Measurements from ENCODE around the gene ANKLE2.
"Not testable (repeated sequence)": the region's sequence is repeated elsewhere in the genome, so short reads cannot be mapped to it uniquely, and the experiment has no call there.

ANKLE2 gene

DNA sequence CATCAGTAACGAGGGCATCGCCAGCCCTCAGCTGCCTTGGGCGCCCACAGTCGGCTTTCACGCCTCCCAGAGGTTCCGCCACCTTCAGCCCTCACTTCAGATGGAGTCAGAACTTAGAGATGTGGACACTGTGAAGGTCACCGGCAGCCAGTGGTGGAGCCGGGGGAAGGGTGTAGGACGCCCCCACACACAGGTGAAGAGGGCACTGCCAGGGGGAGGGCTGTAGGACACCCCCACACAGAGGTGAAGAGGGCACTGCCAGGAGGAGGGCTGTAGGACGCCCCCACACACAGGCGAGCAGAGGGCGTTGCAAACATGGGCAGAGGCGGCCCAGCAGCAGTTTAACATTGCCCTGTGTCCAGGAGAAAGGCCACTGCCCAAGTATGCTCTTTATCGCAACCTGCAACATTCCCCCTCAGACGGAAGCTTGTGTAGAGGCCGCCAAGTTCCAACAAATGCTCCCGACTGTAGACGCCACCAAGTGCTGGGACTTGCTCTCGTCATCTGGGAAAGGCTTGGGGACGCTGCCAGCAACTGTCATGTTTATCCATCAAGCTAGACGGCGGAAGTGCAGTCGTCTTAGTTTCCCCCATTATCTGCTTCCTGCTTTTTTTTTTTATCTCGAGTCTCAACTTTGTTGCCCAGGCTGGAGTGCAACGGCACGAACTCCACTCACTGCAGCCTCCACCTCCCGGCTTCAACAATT lies 4.9 kb upstream of the ANKLE2 start:
- no peaks in the 10 kb centered on the region for H3K9me3 Mint-ChIP-seq
- no peak overlapping the region for H3K27ac Mint-ChIP-seq
- peaks cover 41% of the 10 kb centered on the region for H3K4me1 Mint-ChIP-seq
- no peak overlapping the region for H3K4me3 Mint-ChIP-seq
- H3K27me3 Mint-ChIP-seq, result no peaks in the 10 kb centered on the region
- no peaks in the 10 kb centered on the region for H3K36me3 Mint-ChIP-seq

DNA sequence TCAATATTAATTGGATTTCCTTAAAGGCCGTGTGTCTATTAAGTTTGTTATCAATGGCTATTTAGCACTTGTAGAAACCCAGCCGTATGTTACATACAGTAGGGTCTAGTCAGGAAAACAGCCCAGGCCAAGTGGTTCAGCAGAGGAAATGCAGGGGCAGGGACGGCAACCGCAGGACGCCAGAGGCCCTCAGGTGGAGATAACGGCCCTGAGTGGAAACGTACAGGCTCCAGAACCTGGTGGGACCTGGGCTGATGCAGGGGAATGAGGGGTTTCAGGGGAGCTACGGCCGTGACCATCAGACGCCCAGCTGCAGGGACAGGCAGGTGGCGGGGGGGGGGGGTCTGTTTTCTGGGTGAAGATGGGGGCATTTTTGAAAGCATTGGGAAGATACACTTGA lies 3.7 kb upstream of the ANKLE2 start:
- H3K9me3 Mint-ChIP-seq, result no peaks in the 10 kb centered on the region
- H3K27ac Mint-ChIP-seq, result no peak overlapping the region
- H3K27me3 Mint-ChIP-seq, result no peaks in the 10 kb centered on the region
- H3K36me3 Mint-ChIP-seq, result peaks cover 4% of the 10 kb centered on the region
- no peak overlapping the region for H3K4me3 Mint-ChIP-seq
- H3K4me1 Mint-ChIP-seq, result peaks cover 42% of the 10 kb centered on the region

DNA sequence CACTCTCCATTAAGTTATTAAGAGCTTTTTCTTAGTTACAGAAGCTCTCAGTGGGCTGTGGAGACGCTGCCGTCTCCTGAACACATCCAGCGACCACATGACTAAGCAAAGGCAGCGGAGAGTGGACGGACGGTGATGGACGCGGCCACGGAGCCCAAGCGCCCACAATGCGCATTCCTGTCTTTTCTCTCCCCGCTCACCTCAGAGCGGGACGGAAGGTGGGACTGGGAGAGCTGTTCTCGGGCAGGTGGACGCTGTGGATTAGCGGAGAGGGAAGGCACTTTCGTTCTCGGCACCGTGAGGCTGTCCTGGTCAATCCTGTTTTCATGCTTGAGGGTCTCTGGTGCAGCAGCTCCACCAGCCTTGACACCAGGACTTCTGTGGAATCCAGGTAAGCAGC lies 2.6 kb upstream of the ANKLE2 start:
- Mint-ChIP-seq H3K4me3 (no peak overlapping the region), H3K9me3 (no peaks in the 10 kb centered on the region), H3K27ac (no peak overlapping the region), H3K27me3 (no peaks in the 10 kb centered on the region), H3K4me1 (peaks cover 38% of the 10 kb centered on the region), H3K36me3 (peaks cover 8% of the 10 kb centered on the region)

DNA sequence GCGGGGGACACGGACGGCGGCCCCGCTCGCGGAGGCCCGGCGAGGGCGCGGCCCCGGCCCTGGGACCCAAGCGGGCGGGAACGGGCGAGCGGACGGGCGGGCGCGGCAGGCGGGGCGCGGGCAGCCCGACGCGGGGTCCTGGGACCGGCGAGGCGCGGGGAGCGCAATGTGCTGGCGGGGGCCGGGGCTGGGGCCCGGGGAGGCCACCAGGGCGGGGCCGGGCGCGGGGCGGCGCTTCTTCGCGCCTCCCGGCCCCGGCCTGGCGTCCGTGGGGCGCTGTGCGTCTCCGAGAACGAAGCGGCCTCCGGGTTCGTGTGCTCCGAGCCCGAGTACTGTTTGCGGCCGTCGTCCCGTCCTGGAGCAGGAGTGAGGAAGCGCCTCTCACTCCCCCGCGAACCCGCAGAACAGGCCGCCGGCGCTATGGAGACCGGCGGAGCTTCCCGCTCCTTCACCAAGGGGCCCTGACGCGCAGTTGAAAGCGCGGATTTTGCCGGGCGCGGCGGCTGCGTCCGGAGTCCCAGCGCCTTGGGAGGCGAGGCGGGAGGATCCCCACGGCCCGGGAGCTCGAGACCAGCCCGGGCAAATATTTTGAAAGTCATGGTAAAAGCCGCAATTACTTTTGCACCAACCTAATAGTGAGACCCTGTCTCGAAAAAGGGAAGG lies 420 bp upstream of the ANKLE2 start:
- Mint-ChIP-seq H3K27ac (peak overlapping the region; percentile 72), H3K4me3 (peak overlapping the region; percentile 78), H3K27me3 (no peaks in the 10 kb centered on the region), H3K4me1 (peaks cover 24% of the 10 kb centered on the region), H3K36me3 (peaks cover 9% of the 10 kb centered on the region), H3K9me3 (no peaks in the 10 kb centered on the region)

- Mint-ChIP-seq H3K9me3 (no peaks in the 10 kb centered on the region), H3K36me3 (peaks cover 12% of the 10 kb centered on the region), H3K4me1 (peaks cover 26% of the 10 kb centered on the region), H3K4me3 (peak overlapping the region; percentile 98), H3K27ac (no peak overlapping the region), H3K27me3 (no peaks in the 10 kb centered on the region)
These were observed 2.3 kb downstream of the ANKLE2 start for GRCh38 chr12:132759359-132759758.

GRCh38 chr12:132758825-132759224 lies 2.8 kb downstream of the ANKLE2 start:
- H3K27me3 Mint-ChIP-seq, H3K27ac Mint-ChIP-seq, H3K9me3 Mint-ChIP-seq, H3K4me3 Mint-ChIP-seq: not testable (repeated sequence)
- H3K4me1 Mint-ChIP-seq, result peaks cover 26% of the 10 kb centered on the region
- H3K36me3 Mint-ChIP-seq, result peaks cover 15% of the 10 kb centered on the region

DNA sequence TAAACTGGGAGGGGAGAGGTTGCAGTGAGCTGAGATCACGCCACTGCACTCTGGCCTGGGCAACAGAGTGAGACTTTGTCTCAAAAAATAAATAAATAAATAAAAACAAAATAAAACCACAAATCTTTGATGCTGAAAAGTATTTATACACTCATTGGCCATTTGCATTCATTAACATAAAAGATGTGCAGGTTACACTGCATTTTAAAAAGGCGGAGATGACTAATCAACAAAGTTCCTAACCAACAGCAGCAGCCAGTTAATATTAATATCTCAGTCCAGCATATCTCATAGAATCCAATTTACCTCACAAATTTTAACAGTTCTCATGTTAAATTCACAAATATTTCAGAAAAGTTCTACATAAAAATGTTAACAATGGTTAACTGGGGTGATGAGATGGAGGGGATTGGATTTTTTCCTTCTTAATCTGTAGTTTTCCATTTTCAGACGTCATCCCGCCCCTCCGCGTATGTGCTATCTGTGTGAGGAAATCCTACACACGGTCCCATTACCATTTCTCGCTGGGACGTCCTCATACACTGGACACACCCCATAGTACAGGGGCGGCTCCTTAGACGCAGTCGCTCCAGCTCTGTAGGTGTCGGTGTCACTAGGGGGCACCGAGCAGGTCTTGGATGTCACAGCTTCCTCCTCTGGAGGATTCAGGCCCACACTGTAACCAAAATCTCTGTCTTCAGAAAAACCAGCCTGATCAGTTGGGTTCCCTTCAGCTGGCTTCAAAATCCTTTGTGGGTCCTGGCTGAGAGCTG lies 7.3 kb downstream of the ANKLE2 start:
- no peaks in the 10 kb centered on the region for H3K9me3 Mint-ChIP-seq
- H3K27me3 Mint-ChIP-seq, result no peaks in the 10 kb centered on the region
- no peak overlapping the region for H3K4me3 Mint-ChIP-seq
- peaks cover 4% of the 10 kb centered on the region for H3K4me1 Mint-ChIP-seq
- H3K27ac Mint-ChIP-seq, result no peak overlapping the region
- H3K36me3 Mint-ChIP-seq, result peaks cover 7% of the 10 kb centered on the region

- H3K36me3 Mint-ChIP-seq, H3K9me3 Mint-ChIP-seq, H3K27me3 Mint-ChIP-seq, H3K4me3 Mint-ChIP-seq, H3K4me1 Mint-ChIP-seq, H3K27ac Mint-ChIP-seq: not testable (repeated sequence)
These were observed 8.0 kb downstream of the ANKLE2 start for GRCh38 chr12:132753670-132754069.

GRCh38 chr12:132748319-132748718 lies 13.3 kb downstream of the ANKLE2 start:
- Mint-ChIP-seq H3K4me1 (peaks cover 6% of the 10 kb centered on the region), H3K9me3 (no peaks in the 10 kb centered on the region), H3K27ac (no peak overlapping the region), H3K27me3 (no peaks in the 10 kb centered on the region), H3K4me3 (no peak overlapping the region), H3K36me3 (peaks cover 12% of the 10 kb centered on the region)

DNA sequence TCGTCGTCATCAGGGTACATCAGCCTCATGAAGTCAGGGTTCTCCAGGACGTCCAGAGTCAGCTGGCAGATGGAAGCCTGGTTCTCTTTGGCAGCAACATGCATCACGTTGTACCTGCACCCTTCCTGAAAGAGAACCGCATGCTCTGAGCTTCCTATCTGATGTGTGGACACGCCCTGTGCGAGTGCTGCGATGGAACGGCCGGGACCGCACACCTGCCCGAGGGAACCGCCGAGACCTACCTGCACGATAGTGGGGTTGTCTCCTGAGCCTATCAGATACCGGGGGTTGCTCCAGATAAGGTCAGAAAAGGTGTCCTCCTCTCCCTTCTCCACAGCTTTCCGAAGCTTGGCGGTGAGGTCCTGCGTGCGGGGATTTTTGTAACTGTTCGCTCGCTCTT lies 13.7 kb downstream of the ANKLE2 start:
- Mint-ChIP-seq H3K9me3 (no peaks in the 10 kb centered on the region), H3K4me1 (peaks cover 9% of the 10 kb centered on the region), H3K36me3 (peaks cover 14% of the 10 kb centered on the region), H3K27ac (no peak overlapping the region), H3K4me3 (no peak overlapping the region), H3K27me3 (no peaks in the 10 kb centered on the region)

GRCh38 chr12:132747395-132747794 lies 14.2 kb downstream of the ANKLE2 start:
- H3K27me3 Mint-ChIP-seq, result no peaks in the 10 kb centered on the region
- H3K4me3 Mint-ChIP-seq, result no peak overlapping the region
- peaks cover 19% of the 10 kb centered on the region for H3K36me3 Mint-ChIP-seq
- peaks cover 14% of the 10 kb centered on the region for H3K4me1 Mint-ChIP-seq
- H3K27ac Mint-ChIP-seq, result no peak overlapping the region
- no peaks in the 10 kb centered on the region for H3K9me3 Mint-ChIP-seq

GRCh38 chr12:132746613-132747012 lies 15.0 kb downstream of the ANKLE2 start:
- Mint-ChIP-seq H3K27ac (no peak overlapping the region), H3K4me1 (peaks cover 20% of the 10 kb centered on the region), H3K27me3 (no peaks in the 10 kb centered on the region), H3K36me3 (peaks cover 19% of the 10 kb centered on the region), H3K9me3 (no peaks in the 10 kb centered on the region), H3K4me3 (no peak overlapping the region)

GRCh38 chr12:132743831-132744230 lies 17.8 kb downstream of the ANKLE2 start:
- peaks cover 20% of the 10 kb centered on the region for H3K4me1 Mint-ChIP-seq
- peaks cover 22% of the 10 kb centered on the region for H3K36me3 Mint-ChIP-seq
- no peak overlapping the region for H3K27ac Mint-ChIP-seq
- no peaks in the 10 kb centered on the region for H3K9me3 Mint-ChIP-seq
- H3K27me3 Mint-ChIP-seq, result no peaks in the 10 kb centered on the region
- H3K4me3 Mint-ChIP-seq, result no peak overlapping the region

DNA sequence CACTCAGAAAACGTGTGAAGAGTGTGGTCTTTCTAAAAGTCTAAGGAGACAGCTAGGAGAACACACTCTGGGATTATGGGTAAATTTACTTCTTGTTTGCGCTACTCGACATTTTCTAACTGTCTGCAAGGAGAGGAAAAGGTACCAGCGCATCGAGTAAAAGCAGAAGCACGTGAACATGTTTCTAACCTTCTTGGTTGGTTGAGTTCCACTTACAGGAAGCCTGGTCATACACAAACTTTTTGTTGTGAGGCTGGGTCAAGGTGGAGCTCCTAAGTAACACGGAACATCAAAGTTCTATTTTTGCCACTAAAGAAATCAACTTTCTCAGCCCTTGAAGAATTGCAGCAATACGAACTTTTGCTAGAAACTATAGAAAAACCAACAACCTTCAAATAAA lies 20.0 kb downstream of the ANKLE2 start:
- Mint-ChIP-seq H3K27me3 (no peaks in the 10 kb centered on the region), H3K36me3 (peaks cover 23% of the 10 kb centered on the region), H3K4me1 (peaks cover 20% of the 10 kb centered on the region), H3K4me3 (no peak overlapping the region), H3K9me3 (no peaks in the 10 kb centered on the region), H3K27ac (no peak overlapping the region)

- no peaks in the 10 kb centered on the region for H3K27me3 Mint-ChIP-seq
- H3K4me1 Mint-ChIP-seq, result peaks cover 20% of the 10 kb centered on the region
- H3K27ac Mint-ChIP-seq, result no peak overlapping the region
- H3K9me3 Mint-ChIP-seq, result no peaks in the 10 kb centered on the region
- H3K36me3 Mint-ChIP-seq, result peaks cover 23% of the 10 kb centered on the region
- H3K4me3 Mint-ChIP-seq, result no peak overlapping the region
These were observed 21.0 kb downstream of the ANKLE2 start for GRCh38 chr12:132740652-132741051.

- Mint-ChIP-seq H3K9me3 (no peaks in the 10 kb centered on the region), H3K4me1 (peaks cover 20% of the 10 kb centered on the region), H3K27ac (no peak overlapping the region), H3K27me3 (no peaks in the 10 kb centered on the region), H3K36me3 (peaks cover 22% of the 10 kb centered on the region), H3K4me3 (no peak overlapping the region)
These were observed 21.4 kb downstream of the ANKLE2 start for GRCh38 chr12:132740313-132740646.
